HEK293 (cell line): ENCODE data around the gene MDFI.

Experiments used
- CTCF ChIA-PET: fragments of 350-600 bp; formaldehyde crosslinking; extraction: SDS; loops from one replicate; lab custom pipeline; 2021; ENCODE audit warnings: antibody characterized with exemption; lab: Yijun Ruan, JAX
- POLR2A ChIA-PET: fragments of 300-600 bp; formaldehyde crosslinking; extraction: SDS; loops from one replicate; lab custom pipeline; 2020; ENCODE audit warnings: antibody characterized with exemption, inconsistent platforms; lab: Yijun Ruan, JAX
- H3K27ac ChIP-seq: fragments of 200-500 bp; sonication (Bioruptor generic); 2 replicates; pipeline ENCODE4 v1.5.1; 2014; ENCODE audit warnings: low read depth, low read length, control low read depth, inconsistent platforms; ENCODE audit errors: extremely low read depth
- H3K36me3 ChIP-seq, 2 experiments: fragments of 200-500 bp in 1 of 2; sonication (Bioruptor generic) in 1 of 2; 1 replicate in 1 of 2; 2 replicates in 1 of 2; pipeline ENCODE4 v1.5.1; 2014 to 2017; ENCODE audit warnings: inconsistent platforms in 2 of 2, low read length in 2 of 2; ENCODE audit not compliant: control insufficient read depth in 2 of 2, insufficient read depth in 1 of 2
- H3K4me1 ChIP-seq: fragments of 200-500 bp; sonication (Bioruptor generic); 2 replicates; pipeline ENCODE4 v1.5.1; 2014; ENCODE audit warnings: mild to moderate bottlenecking, low read length, inconsistent platforms; ENCODE audit not compliant: control insufficient read depth, insufficient read depth
- H3K4me3 ChIP-seq: 2 replicates; pipeline ENCODE4 v1.5.1; 2011; ENCODE audit warnings: low read depth, mild to moderate bottlenecking, control low read depth, low read length, moderate library complexity
- H3K9me3 ChIP-seq: fragments of 200-500 bp; sonication (Bioruptor generic); 2 replicates; pipeline ENCODE4 v1.5.1; 2014; ENCODE audit warnings: low read depth, low read length, inconsistent platforms; ENCODE audit not compliant: control insufficient read depth, insufficient read depth
- AEBP2 ChIP-seq: fragments of 450-650 bp; formaldehyde crosslinking; IDR thresholded peaks from 2 replicates; pipeline ENCODE4 v1.5.1; 2016; ENCODE audit warnings: missing biosample characterization, missing genetic modification characterization, borderline replicate concordance
- EGR2 ChIP-seq: fragments of 450-650 bp; formaldehyde crosslinking; IDR thresholded peaks from 2 replicates; pipeline ENCODE4 v1.5.1; 2016; ENCODE audit warnings: low read depth, missing biosample characterization, missing genetic modification characterization
- GLIS1 ChIP-seq: fragments of 450-650 bp; formaldehyde crosslinking; IDR thresholded peaks from 2 replicates; pipeline ENCODE4 v1.5.1; 2016; ENCODE audit warnings: missing biosample characterization, missing genetic modification characterization
- GLIS2 ChIP-seq: fragments of 450-650 bp; formaldehyde crosslinking; IDR thresholded peaks from 2 replicates; pipeline ENCODE4 v1.5.1; 2016; ENCODE audit warnings: missing biosample characterization, missing genetic modification characterization
- TSHZ1 ChIP-seq: fragments of 450-650 bp; formaldehyde crosslinking; IDR thresholded peaks from 2 replicates; pipeline ENCODE4 v1.5.1; 2016; ENCODE audit warnings: missing biosample characterization, missing genetic modification characterization, borderline replicate concordance
- YY2 ChIP-seq: fragments of 450-650 bp; formaldehyde crosslinking; IDR thresholded peaks from 2 replicates; pipeline ENCODE4 v1.5.1; 2016; ENCODE audit warnings: missing biosample characterization, missing genetic modification characterization
- ZBTB6 ChIP-seq: fragments of 450-650 bp; formaldehyde crosslinking; IDR thresholded peaks from 2 replicates; pipeline ENCODE4 v1.5.1; 2017; ENCODE audit warnings: missing biosample characterization, missing genetic modification characterization
- ZFP37 ChIP-seq: fragments of 450-650 bp; formaldehyde crosslinking; IDR thresholded peaks from 2 replicates; pipeline ENCODE4 v1.5.1; 2016; ENCODE audit warnings: missing biosample characterization, missing genetic modification characterization
- ZIC2 ChIP-seq: fragments of 450-650 bp; formaldehyde crosslinking; IDR thresholded peaks from 2 replicates; pipeline ENCODE4 v1.5.1; 2016; ENCODE audit warnings: missing biosample characterization, missing genetic modification characterization
- ZNF132 ChIP-seq: fragments of 450-650 bp; formaldehyde crosslinking; IDR thresholded peaks from 2 replicates; pipeline ENCODE4 v1.5.1; 2017; ENCODE audit warnings: missing biosample characterization, missing genetic modification characterization, borderline replicate concordance
- ZNF18 ChIP-seq: fragments of 450-650 bp; formaldehyde crosslinking; IDR thresholded peaks from 2 replicates; pipeline ENCODE4 v1.5.1; 2016; ENCODE audit warnings: missing biosample characterization, missing genetic modification characterization
- ZNF221 ChIP-seq: fragments of 450-650 bp; formaldehyde crosslinking; IDR thresholded peaks from 2 replicates; pipeline ENCODE4 v1.5.1; 2017; ENCODE audit warnings: missing biosample characterization, missing genetic modification characterization, borderline replicate concordance
- ZNF266 ChIP-seq: fragments of 450-650 bp; formaldehyde crosslinking; IDR thresholded peaks from 2 replicates; pipeline ENCODE4 v1.5.1; 2016; ENCODE audit warnings: missing biosample characterization, missing genetic modification characterization, low read depth
- ZNF366 ChIP-seq: fragments of 450-650 bp; formaldehyde crosslinking; conservative IDR thresholded peaks from 2 replicates; pipeline ENCODE4 v1.5.1; 2016; ENCODE audit warnings: missing biosample characterization, missing genetic modification characterization
- ZNF580 ChIP-seq: fragments of 450-650 bp; formaldehyde crosslinking; IDR thresholded peaks from 2 replicates; pipeline ENCODE4 v1.5.1; 2016; ENCODE audit warnings: missing biosample characterization, missing genetic modification characterization
- ZNF830 ChIP-seq: fragments of 450-650 bp; IDR thresholded peaks from 2 replicates; pipeline ENCODE4 v1.5.0; 2018; ENCODE audit warnings: missing biosample characterization, missing genetic modification characterization, low read depth, mild to moderate bottlenecking, moderate library complexity
- ZSCAN4 ChIP-seq: fragments of 450-650 bp; formaldehyde crosslinking; IDR thresholded peaks from 2 replicates; pipeline ENCODE4 v1.5.1; 2017; ENCODE audit warnings: missing biosample characterization, missing genetic modification characterization

The MDFI gene

GRCh38 chr6:41679696-41680095 is 41.4 kb downstream of the MDFI start:
- no peaks in the 10 kb centered on the region for H3K9me3 ChIP-seq
- CTCF ChIA-PET, result interaction anchor here (0.7 to 4.8 kb wide), 8 partner anchors 9 to 401 kb away, joined by 3 to 118 read pairs (median 4); no protein-coding TSS in a partner anchor
- POLR2A ChIA-PET, result interaction anchor here (2.9 kb wide), 1 partner anchor 77 kb away, joined by 29 read pairs; no protein-coding TSS in a partner anchor
- H3K27ac ChIP-seq, result no peak overlapping the region
- H3K4me1 ChIP-seq, result no peaks in the 10 kb centered on the region
- H3K36me3 ChIP-seq, result no peaks in the 10 kb centered on the region
- H3K4me3 ChIP-seq, result no peak overlapping the region
- no peak for TF ChIP-seq AEBP2 (tag by site-specific recombination)
- no peak for TF ChIP-seq ZNF366 (tag by site-specific recombination)
- no peak for TF ChIP-seq TSHZ1 (tag by site-specific recombination)

GRCh38 chr6:41680182-41680965 is 42.1 kb downstream of the MDFI start:
- TF ChIP-seq ZNF221 (tag by site-specific recombination) (no peak), YY2 (tag by site-specific recombination) (no peak), ZFP37 (no peak), ZNF132 (tag by site-specific recombination) (no peak), ZBTB6 (tag by site-specific recombination) (no peak), ZNF366 (tag by site-specific recombination) (no peak), ZNF580 (tag by site-specific recombination) (no peak), ZNF830 (tag by site-specific recombination) (no peak)
- ChIA-PET POLR2A (interaction anchor here (0.7 to 2.9 kb wide), 4 partner anchors 78 to 1531 kb away, joined by 3 to 29 read pairs (median 5); no protein-coding TSS in a partner anchor), CTCF (interaction anchor here (0.6 to 4.8 kb wide), 10 partner anchors 15 to 402 kb away, joined by 3 to 118 read pairs (median 6); no protein-coding TSS in a partner anchor)
- Histone ChIP-seq H3K27ac (no peak overlapping the region), H3K9me3 (no peaks in the 10 kb centered on the region), H3K4me3 (no peak overlapping the region), H3K36me3 (no peaks in the 10 kb centered on the region), H3K4me1 (no peaks in the 10 kb centered on the region)

GRCh38 chr6:41682056-41682477 is 43.8 kb downstream of the MDFI start:
- Histone ChIP-seq H3K36me3 (no peaks in the 10 kb centered on the region), H3K4me1 (no peaks in the 10 kb centered on the region), H3K9me3 (no peaks in the 10 kb centered on the region), H3K27ac (no peak overlapping the region), H3K4me3 (no peak overlapping the region)
- ChIA-PET POLR2A (interaction anchor here (0.6 to 2.9 kb wide), 3 partner anchors 80 to 370 kb away, joined by 3 to 29 read pairs (median 3); no protein-coding TSS in a partner anchor), CTCF (interaction anchor here (0.6 to 4.8 kb wide), 34 partner anchors 9 to 1130 kb away, joined by 3 to 118 read pairs (median 4); partner anchors contain the start of gene TOMM6)
- no peak for TF ChIP-seq ZSCAN4
- TF ChIP-seq ZNF266 (tag by site-specific recombination), result no peak
- TF ChIP-seq ZIC2 (tag by site-specific recombination), result 0 out of 2 replicates have a peak, but pooled peaks have one; percentile 28
- no peak for TF ChIP-seq ZFP37
- TF ChIP-seq GLIS2 (tag by site-specific recombination), result 0 out of 2 replicates have a peak, but pooled peaks have one; percentile 26
- 0 out of 2 replicates have a peak, but pooled peaks have one; percentile 16 for TF ChIP-seq EGR2 (tag by site-specific recombination)
- no peak for TF ChIP-seq ZNF18
- TF ChIP-seq GLIS1, result peak; percentile 74
